Activated T-helper 2 cell treated with anti-CD3 and anti-CD28 coated beads, Interferon-gamma antibody, Interleukin-2, Interleukin-4, amounts not matched to agents 10 μg/mL and 5 μg/mL and 100 μg/mL, durations not matched to agents 14 hours and 24 hours and 36 hours (primary cell): ENCODE measurements around the gene CCR7. TPM values are rescaled to one million over a fixed set of nuclear protein-coding genes. Genes with fewer than 3 reads are reported as not detected.

Experiments used
- DNase-seq: peaks from one replicate; pipeline ENCODE4 v3.0.0; 2021; ENCODE audit warnings: low spot score
- H3K27ac Mint-ChIP-seq: one replicate; pipeline ENCODE4 v1.8.0; 2021; ENCODE audit warnings: mixed read lengths
- H3K27me3 Mint-ChIP-seq: one replicate; pipeline ENCODE4 v1.8.0; 2021; ENCODE audit warnings: low read depth, mixed read lengths
- H3K36me3 Mint-ChIP-seq: one replicate; pipeline ENCODE4 v1.8.0; 2021; ENCODE audit warnings: low read depth, mixed read lengths
- H3K4me1 Mint-ChIP-seq: one replicate; pipeline ENCODE4 v1.8.0; 2021; ENCODE audit warnings: low read depth, mixed read lengths
- H3K4me3 Mint-ChIP-seq: one replicate; pipeline ENCODE4 v1.8.0; 2021; ENCODE audit warnings: low read depth, mild to moderate bottlenecking, moderate library complexity, mixed read lengths
- H3K9me3 Mint-ChIP-seq: one replicate; pipeline ENCODE4 v1.8.0; 2021; ENCODE audit warnings: mixed read lengths
- intact Hi-C: fragments of 100-400 bp; cut with micrococcal nuclease; formaldehyde crosslinking; loops from one replicate; pipeline ENCODE4 v1.15.1; 2023
- total RNA-seq: library from RNA; stranded (reverse); gene quantifications from 2 replicates; pipeline ENCODE4 v1.2.3, GENCODE V29; 2022

The CCR7 gene
- 367 and 374 TPM in 2 replicates for total RNA-seq

GRCh38 chr17:40564883-40565768 lies at the start of gene CCR7:
TSS of gene CCR7 (minus strand) at chr17:40565472. CDS start at chr17:40565409, 63 bp downstream.
- Mint-ChIP-seq H3K9me3 (peaks cover 6% of the 10 kb centered on the region), H3K36me3 (peaks cover 60% of the 10 kb centered on the region), H3K27ac (peak within 1 kb of the TSS; percentile 99), H3K4me3 (peak within 1 kb of the TSS; percentile 95), H3K27me3 (no peaks in the 10 kb centered on the region), H3K4me1 (peaks cover 33% of the 10 kb centered on the region)
- intact Hi-C loops: no loop called here
- peak; percentile 66 for DNase-seq

GRCh38 chr17:40614431-40615067 lies 49.3 kb upstream of the CCR7 start:
- Mint-ChIP-seq H3K9me3 (no peaks in the 10 kb centered on the region), H3K36me3 (no peaks in the 10 kb centered on the region), H3K4me1 (peaks cover 61% of the 10 kb centered on the region), H3K27ac (peak overlapping the region; percentile 85), H3K27me3 (no peaks in the 10 kb centered on the region), H3K4me3 (no peak overlapping the region)
- intact Hi-C loops: no loop called here
- DNase-seq: no peak

GRCh38 chr17:40613467-40614154 lies 48.3 kb upstream of the CCR7 start:
- Mint-ChIP-seq H3K4me1 (peaks cover 70% of the 10 kb centered on the region), H3K36me3 (no peaks in the 10 kb centered on the region), H3K4me3 (peak overlapping the region; percentile 11), H3K27me3 (no peaks in the 10 kb centered on the region), H3K9me3 (no peaks in the 10 kb centered on the region), H3K27ac (peak overlapping the region; percentile 56)
- intact Hi-C loops: no loop called here
- no peak for DNase-seq

- peak overlapping the region; percentile 56 for H3K27ac Mint-ChIP-seq
- H3K36me3 Mint-ChIP-seq: no peaks in the 10 kb centered on the region
- H3K4me3 Mint-ChIP-seq: peak overlapping the region; percentile 11
- H3K27me3 Mint-ChIP-seq: no peaks in the 10 kb centered on the region
- DNase-seq: no peak
- intact Hi-C loops: no loop called here
- H3K4me1 Mint-ChIP-seq: peaks cover 77% of the 10 kb centered on the region
- no peaks in the 10 kb centered on the region for H3K9me3 Mint-ChIP-seq
These were observed 47.5 kb upstream of the CCR7 start for GRCh38 chr17:40612599-40613244.

- Mint-ChIP-seq H3K4me3 (peak overlapping the region; percentile 46), H3K9me3 (no peaks in the 10 kb centered on the region), H3K36me3 (no peaks in the 10 kb centered on the region), H3K27ac (peak overlapping the region; percentile 36), H3K27me3 (no peaks in the 10 kb centered on the region), H3K4me1 (peaks cover 80% of the 10 kb centered on the region)
- DNase-seq: no peak
- intact Hi-C loops: no loop called here
These were observed 46.7 kb upstream of the CCR7 start for GRCh38 chr17:40611840-40612474.

- intact Hi-C loops: no loop called here
- no peaks in the 10 kb centered on the region for H3K27me3 Mint-ChIP-seq
- DNase-seq: no peak
These were observed 45.1 kb upstream of the CCR7 start for GRCh38 chr17:40610359-40610758.

GRCh38 chr17:40608061-40608581 lies 42.8 kb upstream of the CCR7 start:
- H3K36me3 Mint-ChIP-seq: peaks cover 5% of the 10 kb centered on the region
- peaks cover 89% of the 10 kb centered on the region for H3K4me1 Mint-ChIP-seq
- H3K27me3 Mint-ChIP-seq: no peaks in the 10 kb centered on the region
- H3K4me3 Mint-ChIP-seq: peak overlapping the region; percentile 14
- DNase-seq: no peak
- intact Hi-C loops: loop anchor here (1.0 kb wide), 1 partner anchor 10 kb away; no protein-coding TSS in a partner anchor
- no peaks in the 10 kb centered on the region for H3K9me3 Mint-ChIP-seq
- peak overlapping the region; percentile 80 for H3K27ac Mint-ChIP-seq

More at GRCh38 chr17:40610359-40610758, 45.1 kb upstream of the CCR7 start:
- H3K9me3 Mint-ChIP-seq: no peaks in the 10 kb centered on the region
- H3K27ac Mint-ChIP-seq: peak overlapping the region; percentile 70
- H3K4me1 Mint-ChIP-seq: peaks cover 83% of the 10 kb centered on the region
- no peaks in the 10 kb centered on the region for H3K36me3 Mint-ChIP-seq
- H3K4me3 Mint-ChIP-seq: no peak overlapping the region

GRCh38 chr17:40607641-40608040 lies 42.4 kb upstream of the CCR7 start:
- no peak for DNase-seq
- Mint-ChIP-seq H3K27me3 (no peaks in the 10 kb centered on the region), H3K9me3 (no peaks in the 10 kb centered on the region), H3K36me3 (peaks cover 10% of the 10 kb centered on the region), H3K27ac (peak overlapping the region; percentile 80), H3K4me1 (peaks cover 89% of the 10 kb centered on the region), H3K4me3 (no peak overlapping the region)
- intact Hi-C loops: loop anchor here (1.0 kb wide), 1 partner anchor 9 kb away; no protein-coding TSS in a partner anchor

GRCh38 chr17:40606548-40607353 lies 41.5 kb upstream of the CCR7 start:
- no peaks in the 10 kb centered on the region for H3K27me3 Mint-ChIP-seq
- no peaks in the 10 kb centered on the region for H3K9me3 Mint-ChIP-seq
- intact Hi-C loops: no loop called here
- peaks cover 91% of the 10 kb centered on the region for H3K4me1 Mint-ChIP-seq
- no peak for DNase-seq
- no peak overlapping the region for H3K4me3 Mint-ChIP-seq
- peaks cover 12% of the 10 kb centered on the region for H3K36me3 Mint-ChIP-seq
- H3K27ac Mint-ChIP-seq: peak overlapping the region; percentile 48

- peaks cover 93% of the 10 kb centered on the region for H3K4me1 Mint-ChIP-seq
- peaks cover 12% of the 10 kb centered on the region for H3K36me3 Mint-ChIP-seq
- no peaks in the 10 kb centered on the region for H3K9me3 Mint-ChIP-seq
- DNase-seq: no peak
- H3K27ac Mint-ChIP-seq: peak overlapping the region; percentile 87
- intact Hi-C loops: loop anchor here (1.0 kb wide), 1 partner anchor 28 kb away; no protein-coding TSS in a partner anchor
- no peaks in the 10 kb centered on the region for H3K27me3 Mint-ChIP-seq
- H3K4me3 Mint-ChIP-seq: peak overlapping the region; percentile 28
These were observed 40.0 kb upstream of the CCR7 start for GRCh38 chr17:40605306-40605705.
